ENCODE data around the gene NCAN. TPM values are rescaled to one million over a fixed set of nuclear protein-coding genes. Genes with fewer than 3 reads are reported as not detected.

NCAN gene
- total RNA-seq, 1 donor from 2014 or later: 161 TPM

DNA sequence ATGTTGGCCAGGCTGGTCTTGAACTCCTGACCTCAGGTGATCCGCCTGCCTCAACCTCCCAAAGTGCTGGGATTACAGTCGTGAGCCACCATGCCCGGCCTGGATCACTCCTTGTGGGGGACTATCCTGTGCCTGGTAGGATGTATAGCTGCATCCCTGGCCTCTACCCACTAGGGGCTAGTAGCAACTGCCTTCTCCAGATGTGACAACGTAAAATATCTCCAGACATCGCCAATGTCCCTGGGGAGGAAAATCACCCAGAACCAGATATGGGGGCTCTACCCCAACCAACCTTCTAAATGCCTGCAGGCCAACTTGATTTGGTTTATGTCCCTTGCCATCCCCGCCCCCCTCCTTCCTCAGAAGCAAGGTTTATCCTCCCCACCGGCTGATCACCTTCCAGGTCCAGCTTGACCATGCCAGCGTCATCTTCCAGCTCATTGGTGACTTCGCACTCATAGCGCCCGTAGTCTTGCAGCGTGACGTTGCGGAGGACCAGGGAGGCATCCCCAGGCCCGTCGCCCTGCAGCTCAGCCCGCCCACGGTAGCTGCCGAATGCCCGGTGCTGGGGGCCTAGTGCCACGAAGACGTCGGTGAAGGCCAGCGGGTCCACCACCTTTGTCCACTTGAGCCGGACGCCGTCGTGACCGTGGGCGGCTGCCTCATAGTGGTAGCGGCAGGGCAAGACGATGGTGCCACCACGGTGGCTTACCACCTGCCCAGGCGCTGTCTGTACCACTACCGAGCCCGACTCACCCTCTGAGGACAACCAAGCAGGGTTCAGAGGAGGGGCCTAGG is 48.9 kb downstream of the NCAN start:
- no peak for DNase-seq

DNA sequence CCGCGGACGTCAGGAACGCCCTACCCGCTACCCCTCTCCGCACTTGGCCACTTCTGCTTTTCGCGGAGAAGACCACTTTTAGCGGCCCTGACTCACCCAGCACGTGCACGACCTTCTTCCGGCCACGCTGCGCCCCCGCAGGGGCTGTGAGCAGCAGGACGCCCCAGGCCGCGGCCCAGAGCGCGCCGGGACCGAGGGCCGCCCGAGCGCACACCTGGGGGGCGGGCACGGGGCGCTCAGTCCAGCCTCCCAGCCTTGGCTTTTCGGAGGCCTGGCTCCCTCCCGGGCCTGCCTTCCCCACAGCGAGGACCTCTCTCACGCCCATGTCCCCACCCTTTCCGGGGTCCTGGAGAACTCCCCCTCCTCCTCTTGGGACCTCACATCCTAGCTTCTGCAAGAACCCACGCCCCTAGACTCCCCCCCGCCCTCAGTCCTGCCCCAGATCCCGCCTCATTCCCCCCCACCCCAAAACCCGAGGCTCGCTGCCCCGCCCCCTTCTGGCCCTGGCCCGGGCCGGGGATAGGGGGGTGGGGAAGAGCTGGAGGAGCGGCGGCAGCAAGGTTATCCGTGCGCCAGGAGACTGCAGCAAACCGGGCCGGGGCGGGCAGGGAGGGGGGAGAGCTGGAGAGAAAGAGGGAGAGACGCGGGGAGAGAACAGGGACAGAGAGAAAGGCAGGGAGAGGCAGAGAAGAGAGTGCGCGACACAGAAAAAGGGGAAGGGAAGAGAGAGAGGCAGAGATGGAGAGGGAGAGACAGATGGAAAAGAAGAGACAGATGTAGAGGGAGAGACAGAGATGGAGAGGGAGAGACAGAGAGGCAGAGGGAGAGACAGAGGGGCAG is 49.8 kb downstream of the NCAN start:
- DNase-seq: peak; percentile 29

DNA sequence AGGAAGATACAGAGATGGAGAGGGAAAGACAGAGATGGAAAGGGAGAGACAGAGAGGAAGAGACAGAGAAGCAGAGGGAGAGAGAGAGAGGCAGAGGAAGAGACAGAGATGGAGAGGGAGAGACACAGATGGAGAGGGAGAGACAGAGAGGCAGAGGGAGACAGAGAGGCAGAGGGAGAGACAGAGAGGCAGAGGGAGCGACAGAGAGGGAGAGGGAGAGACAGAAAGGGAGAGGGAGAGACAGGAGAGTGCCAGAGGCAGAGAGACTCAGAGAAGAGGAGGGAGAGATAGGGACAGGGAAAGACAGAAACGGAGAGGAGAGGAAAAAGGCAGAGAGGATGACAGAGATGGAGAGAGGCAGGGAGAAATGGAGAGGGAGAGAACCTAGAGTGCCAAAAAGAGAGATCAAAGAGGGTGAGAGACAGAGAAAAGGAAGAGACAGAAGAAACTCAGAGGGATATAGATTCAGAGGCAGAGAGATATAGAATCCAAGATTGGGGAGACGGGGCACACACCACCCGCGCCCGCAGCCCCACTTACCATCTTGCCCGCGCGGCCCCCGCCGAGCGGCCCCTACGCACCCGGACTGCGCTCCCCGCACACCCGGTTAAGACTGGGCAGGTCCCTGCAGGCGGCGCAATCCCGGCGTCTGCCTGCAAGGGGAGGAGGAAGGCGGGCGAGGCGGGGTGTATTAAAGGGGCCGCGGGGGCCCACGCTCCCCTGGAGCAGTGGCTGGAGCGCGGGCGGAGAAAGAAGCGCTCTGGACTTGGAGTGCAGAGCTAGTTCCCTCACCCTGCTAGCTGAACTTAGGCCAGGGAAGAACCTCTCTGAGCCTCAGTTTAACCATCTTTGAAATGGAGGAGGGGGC is 50.7 kb downstream of the NCAN start:
- DNase-seq: no peak

DNA sequence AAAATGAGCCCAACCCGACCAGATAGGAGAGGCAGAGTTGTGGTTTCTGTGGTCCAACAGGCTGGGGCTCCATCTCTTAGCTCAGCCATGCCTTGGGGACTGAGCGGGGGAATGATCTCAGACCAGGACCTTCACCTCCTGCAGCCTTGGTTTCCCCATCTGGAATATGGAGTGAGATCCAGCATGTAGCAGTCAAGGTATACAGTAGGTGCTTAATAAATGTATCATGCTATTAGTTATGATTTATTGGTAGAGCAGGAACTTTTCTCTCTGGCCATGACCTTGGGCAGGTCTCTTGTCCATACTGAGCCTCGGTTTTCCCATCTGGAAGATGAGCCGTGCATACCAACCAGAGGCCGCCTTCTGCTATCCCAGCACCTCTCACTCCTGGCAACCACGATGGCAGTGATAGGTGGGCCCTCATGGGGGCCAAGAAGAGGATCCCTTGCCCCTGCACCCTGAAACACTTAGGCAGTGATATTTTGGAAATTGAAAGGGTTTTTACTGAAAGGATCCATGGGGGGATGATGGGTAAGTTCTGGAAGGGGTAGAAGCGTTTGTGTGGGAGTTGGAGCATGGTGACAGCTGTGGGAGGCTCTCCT is 52.2 kb downstream of the NCAN start:
- DNase-seq: no peak

DNA sequence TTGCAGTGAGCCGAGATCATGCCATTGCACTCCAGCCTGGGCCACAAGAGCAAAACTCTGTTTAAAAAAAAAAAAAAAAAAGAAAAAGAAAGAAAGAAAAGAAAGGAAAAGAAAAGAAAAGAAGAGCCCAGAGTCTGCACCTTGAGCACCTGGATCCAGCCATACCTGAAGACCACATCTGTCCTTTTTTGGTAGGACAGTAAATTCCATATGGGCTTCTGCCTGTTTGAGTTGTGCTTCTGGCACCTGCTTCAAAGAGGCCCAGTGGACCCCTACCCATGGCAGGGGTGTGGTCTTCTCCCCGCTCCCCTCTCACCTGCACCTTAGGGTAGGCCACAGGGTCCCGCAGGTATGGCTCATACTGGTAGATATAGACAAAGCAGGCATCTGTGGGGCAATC is 55.5 kb downstream of the NCAN start:
- no peak for DNase-seq

DNA sequence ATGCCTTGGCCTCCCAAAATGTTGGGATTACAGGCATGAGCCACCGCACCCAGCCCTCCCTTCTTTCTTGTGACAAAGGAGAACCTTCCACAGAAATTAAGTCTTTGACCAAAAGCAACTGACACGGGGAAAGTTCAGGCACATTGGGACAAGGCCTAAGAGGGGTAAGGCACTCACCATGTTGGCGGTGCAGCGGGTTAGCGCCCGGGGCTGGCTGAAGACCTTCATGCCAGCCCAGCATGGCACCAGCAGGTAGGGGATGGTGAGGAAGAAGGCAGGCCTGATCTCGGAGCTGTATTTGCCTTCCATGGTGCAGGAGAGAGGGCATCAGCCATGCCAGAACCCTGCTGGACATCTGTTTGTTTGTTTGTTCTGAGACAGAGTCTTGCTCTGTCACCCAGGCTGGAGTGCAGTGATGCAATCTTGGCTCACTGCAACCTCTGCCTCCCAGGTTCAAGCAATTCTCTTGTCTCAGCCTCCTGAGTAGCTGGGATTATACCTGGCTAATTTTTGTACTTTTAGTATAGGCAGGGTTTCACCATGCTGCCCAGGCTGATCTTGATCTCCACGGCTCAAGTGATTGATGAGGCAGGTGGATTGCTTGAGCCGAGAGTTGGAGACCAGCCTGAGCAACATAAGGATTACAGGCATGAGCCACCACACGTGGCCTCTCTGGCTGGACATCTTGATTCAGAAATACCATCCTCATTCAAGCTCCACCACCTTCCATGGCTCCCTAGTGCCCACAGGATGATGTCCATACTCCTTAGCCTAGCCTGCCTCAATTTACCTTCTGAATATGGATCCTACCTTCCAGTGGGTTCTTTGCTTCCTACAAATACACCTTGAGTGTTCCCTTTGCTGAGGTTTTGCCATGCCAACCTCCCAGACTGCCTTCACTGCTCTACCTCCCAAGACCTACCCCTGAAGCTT is 57.0 kb downstream of the NCAN start:
- no peak for DNase-seq

DNA sequence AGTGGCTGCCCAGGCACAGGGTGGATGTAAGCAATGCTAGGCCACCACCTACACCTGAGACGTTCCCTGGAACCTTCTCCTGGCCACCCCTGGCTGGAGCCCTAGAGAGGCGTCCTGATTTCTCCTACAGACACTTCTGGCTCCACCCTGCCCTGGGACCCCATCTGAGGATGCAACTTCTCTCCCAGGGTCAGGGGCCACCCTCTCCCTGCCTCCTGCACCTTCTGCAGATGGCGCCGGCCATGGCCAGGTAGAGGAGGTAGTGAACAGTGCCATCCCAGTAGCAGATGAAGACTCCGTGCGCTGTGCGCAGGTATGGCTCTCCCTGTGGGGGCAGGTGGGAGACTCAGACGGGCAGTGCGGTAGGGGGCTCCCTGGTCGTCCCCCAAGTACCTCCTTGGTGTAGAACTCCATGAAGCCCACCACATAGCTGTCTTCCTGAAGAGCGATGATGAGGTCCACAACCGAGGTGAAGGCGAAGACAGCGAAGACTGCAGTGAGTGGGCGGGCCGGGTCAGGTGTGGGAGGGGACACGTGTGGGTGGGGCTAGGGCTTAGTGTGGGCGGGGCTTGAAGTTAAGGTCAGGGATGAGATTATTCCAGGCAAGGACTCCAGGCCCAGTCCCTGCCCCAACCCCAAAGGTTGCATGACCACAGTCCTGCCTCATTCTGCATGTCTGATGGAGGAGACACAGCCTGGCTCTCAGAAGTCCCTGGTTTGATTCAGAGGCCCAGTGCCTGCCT is 58.4 kb downstream of the NCAN start:
- no peak for DNase-seq

DNA sequence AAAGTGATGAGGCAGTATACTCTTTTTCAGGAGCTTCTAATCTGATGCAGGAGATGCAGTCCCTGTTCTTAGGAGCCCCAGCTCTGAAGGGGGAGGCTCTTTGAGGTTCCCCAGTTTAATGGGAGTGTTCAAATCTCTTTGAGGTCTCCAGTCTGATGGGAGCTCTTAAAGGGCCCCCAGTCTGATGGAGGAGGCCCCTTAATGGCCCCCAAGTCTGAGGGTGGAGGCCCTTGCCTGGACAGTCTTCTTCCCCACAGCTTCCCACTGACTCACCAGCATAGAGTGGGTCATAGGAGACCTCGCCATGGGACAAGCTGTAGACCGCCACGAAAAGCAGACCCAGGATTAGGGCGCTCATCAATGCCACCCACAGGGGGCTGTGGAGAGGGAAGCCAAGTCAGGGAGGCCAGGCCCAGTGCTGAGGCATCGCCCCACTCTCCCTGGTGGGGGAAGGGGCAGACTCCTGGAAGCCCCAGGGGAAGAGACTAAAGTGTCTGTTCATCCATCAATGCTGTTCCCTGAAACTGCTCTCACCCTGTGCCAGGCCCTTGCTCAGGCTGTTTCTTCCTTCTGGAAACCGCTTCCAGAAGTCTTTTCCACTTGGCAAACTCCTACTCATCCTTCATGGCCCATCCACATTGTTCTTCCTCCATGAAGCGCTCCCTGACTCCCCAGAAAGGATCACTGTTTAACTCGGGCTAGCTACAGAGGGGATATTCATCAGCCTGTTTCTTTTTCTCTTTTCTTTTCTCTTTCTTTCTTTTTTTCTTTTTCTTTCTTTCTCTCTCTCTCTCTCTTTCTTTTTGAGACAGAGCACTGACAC is 59.2 kb downstream of the NCAN start:
- no peak for DNase-seq

DNA sequence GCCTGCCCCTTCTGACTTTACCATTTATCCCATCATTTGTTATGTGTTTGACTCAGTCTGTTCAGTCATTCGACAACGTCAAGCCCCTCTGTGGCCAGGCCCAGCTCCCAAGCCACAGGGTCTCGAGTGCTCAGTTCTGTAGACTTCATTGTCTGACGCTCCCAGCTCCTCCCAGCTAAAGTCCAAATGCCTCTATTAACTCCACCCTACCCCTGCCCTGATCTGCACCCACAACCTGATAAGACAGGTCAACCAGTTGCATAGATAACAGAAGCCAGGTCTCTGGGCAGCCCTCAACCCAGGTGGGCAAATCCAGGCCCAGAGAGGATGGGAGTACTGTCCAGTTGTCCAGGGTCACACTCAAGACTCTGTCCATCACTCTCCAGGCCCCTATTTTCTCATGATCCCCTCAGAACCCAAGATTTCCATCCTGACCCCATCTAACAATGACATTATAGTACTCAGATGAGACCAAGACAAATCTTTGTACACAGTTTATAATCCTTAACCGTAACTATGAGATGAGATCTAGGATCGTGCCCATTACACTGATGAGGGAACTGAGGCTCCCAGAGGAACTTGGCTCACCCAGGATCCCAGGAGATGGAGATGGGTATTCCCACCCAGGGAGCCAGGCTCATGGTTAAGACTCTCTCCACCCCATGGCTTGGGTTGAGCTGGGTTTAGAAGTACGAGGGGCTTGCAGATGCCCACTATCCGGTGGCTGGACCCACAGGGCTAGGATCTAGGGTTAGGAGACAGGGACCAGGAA is 60.3 kb downstream of the NCAN start:
- no peak for DNase-seq

DNA sequence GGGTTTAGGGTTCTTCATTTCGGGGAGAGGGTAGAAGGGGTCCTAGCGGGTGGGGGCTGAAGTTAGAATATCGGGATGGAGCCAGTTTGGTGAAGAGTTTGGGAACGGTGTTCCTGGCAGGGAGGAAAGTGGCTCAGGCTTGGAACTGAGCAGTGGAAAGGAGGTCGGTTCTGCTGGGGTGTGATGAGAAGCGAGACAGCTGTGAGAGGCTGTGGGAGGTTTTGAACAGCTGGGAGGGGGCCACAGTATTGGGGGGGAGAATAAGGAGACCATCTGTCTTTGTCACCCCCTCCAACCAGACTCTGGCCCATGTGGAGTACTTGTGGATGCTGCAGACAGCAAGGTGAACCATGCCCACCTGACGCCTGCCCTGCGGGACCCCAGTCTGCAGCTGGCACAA is 62.4 kb downstream of the NCAN start:
- no peak for DNase-seq

DNA sequence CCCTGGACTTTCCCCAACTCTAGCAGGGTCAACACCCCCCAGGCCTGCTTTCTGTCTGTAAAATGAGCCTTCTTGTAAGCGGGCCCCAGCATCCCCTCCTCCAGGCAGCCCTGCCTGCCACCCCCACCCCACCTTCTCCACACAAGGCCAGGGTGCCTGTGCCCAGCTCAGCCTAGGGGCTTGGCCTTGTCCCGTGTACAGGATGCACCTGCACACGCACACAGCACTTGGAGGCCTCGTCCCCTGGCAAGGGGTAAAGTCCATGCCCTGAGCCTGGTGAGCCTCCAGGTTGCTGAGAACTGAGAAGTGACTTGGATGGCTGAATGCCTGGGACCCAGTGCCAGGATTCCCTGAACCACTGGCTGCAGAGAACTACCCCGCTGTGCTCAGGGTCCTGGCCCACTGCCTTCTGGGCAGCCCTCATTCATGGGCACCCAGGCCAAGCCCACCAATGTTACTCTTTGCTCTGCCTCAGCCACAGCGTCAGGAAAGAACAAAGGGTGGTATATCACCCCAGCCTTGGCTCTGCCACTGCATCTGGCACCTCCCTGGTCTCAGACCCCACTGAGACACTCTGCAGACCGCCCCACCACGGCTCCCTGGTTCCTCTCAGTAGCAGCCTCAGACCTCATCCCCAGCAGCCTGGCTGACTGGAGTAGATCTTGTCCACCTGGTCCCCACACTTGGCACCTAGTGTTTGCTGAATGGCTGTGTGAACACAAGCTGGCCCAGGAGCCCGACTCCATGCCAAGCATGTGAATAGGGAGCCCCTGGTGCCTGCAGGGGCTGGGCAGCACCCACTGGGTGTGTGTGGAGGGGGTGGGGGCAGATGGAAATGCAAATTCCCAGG is 63.2 kb downstream of the NCAN start:
- no peak for DNase-seq

DNA sequence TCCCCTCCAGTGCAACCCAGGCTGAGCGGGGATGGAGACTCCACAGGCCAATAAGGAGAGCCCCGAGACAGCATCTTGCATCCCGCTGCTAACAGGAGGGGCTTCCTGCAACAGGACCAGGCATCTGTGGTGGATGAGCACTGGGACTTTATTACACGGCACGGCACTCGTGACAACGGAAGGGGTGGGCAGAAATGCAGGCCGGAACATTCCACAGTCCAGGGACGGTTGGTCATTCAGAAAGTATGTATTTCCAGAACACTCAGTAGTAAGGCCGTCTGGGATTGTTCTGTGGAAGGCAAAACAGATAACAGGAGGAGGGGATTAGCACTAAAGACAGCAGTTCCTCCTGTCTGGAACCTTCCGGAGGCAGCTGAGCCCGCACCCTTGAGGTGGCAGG is 64.6 kb downstream of the NCAN start:
- DNase-seq: no peak

DNA sequence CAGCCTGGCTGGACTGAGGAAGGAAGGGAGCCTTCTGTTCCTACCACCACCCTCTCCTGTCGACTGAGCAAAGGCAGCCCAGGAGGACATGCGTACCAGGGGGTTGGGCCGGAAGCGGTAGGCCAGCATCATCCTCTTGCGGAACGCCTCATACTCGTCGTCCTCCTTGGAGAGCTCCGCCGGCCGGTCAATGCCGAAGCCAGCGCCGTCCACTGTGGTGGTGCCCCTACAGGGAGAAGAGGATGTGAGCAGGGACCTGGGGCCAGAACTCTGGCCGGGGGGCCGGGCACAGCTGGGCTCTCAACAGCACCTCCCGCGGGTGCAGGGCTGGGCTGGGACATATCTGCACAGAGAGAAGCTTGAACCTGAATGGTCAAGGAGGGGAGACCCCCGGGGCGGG is 65.1 kb downstream of the NCAN start:
- DNase-seq: no peak

DNA sequence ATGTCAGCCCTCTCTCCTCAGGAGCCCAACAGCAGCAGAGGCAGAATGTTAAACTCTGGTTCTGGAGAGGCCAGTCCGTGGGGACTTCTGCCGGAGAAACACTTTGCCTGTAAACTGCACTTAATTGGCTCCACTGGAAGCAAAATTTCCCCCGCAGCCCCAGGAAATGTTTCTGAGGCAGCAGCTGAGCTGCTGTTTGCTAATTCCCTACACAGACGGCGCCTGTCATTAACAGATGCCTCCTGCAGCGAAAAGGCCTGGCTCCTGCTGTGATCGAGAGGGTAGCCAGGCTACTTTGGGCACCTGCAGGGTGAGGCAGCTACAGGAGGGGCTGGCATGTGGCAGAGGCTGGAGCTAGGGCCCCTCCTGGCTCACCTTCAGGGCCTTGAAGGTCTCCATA is 66.6 kb downstream of the NCAN start:
- no peak for DNase-seq

DNA sequence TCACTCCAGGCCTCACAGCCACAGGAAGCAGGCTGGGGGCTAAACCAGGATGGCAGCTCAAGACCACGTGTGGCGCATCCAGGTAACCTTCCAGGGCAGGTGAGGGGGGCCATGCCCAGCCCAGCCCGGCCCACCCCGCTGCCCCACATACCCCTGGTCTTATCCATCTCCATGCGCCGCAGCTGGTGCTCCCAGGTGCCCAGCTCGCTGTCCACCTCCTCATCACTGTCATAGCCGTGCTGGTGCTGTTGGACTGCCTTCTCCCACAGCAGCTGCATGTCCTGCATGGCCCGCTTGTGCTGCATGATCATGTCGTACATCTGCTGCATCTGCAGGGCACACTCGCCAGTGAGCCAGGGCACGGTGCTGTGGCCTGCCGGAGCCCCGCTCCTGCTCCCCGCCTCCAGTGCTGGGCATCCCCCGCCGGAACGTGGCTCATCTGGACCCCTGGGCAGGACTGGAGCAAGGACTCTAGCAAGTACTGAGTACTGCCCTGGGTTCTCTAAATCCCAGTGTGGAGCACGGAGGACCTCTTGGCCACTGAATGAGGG is 67.4 kb downstream of the NCAN start:
- DNase-seq: no peak

DNA sequence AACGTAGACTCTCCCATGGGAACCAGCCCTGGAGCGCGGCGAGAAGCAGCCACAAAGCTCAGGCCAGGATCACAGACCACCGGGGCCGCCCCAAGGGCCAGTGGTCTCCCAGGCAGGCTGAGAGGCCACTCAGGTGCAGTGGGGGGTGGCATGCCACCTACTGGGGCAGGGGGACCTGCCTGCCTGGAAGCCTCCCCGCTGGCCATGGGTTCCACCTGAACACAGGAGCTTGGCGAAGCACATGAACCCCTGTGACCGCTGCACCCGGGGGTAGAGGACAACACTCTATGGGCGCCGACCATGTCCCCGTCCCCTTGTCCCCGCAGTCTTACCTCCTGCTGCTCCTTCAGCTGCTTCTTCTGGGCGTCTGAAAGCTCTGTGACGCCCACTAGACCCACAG is 68.1 kb downstream of the NCAN start:
- no peak for DNase-seq

DNA sequence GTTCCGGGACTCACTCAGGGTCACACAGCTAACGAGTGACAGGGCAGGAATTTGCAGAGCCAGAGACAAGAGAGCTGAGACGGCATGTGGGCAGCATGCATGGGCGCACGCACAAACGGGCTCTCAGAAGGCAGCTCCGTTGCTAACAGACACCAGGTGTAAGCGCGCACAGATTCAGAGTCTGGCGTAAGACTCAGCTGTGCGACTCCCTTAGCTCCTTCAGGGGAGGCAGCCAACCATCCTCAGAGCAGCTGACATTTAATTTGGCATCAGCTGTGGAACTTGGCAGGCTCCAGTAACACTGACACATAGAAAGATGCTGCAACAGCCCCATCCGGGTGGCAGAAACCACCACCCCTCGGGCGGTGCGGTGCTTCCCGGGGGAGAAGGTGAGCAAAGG is 68.8 kb downstream of the NCAN start:
- DNase-seq: peak; percentile 61

Measured in occipital lobe (tissue), 2 donors.